ENCODE measurements around the gene SGCA. TPM values are rescaled to one million over a fixed set of nuclear protein-coding genes. Genes with fewer than 3 reads are reported as not detected.

Gene SGCA
- polyA plus RNA-seq, 4 donors = 0.48 to 1.5 (median 0.89) TPM

DNA sequence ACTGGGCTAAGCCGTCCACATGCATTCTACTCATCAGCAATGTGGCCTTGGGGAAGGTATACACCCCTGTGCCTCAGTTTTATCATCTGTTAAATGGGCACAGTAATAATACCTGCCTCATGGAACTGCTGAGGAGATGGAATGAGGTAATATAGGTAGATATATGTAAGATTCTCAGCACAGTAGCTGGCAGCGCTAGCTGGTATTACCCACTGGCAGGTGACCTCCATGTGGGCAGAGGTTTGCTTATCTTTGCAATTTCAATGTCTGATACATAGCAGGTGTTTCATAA is 1.2 kb upstream of the SGCA start:
- DNase-seq (ENCODE audit: low read depth in 4 of 4, low spot score in 3 of 4) = no peak

- DNase-seq (ENCODE audit: low read depth in 4 of 4, low spot score in 3 of 4) = no peak
Measured at GRCh38 chr17:50165066-50165465, 739 bp upstream of the SGCA start.

DNA sequence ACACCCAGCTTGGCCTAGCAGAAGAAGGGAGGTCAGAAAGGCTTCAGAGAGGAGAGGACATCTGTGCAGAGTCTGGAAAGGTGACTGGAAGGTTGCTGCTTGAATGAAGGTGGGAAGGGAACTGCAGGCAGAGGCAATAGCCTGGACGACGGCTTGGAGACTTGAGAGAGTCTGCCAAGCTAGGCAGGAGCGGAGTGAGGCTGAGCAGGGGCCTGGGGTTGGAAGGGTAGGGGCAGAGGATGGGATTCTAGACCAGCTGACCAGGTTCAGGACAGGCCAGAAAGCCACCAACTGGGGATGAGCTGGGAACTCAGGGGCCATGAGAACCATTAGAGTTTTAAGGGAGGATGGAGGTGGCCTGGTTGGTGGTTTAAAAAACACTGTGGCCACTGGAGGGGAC is 339 bp upstream of the SGCA start:
- no peak for DNase-seq (ENCODE audit: low read depth in 4 of 4, low spot score in 3 of 4)

DNA sequence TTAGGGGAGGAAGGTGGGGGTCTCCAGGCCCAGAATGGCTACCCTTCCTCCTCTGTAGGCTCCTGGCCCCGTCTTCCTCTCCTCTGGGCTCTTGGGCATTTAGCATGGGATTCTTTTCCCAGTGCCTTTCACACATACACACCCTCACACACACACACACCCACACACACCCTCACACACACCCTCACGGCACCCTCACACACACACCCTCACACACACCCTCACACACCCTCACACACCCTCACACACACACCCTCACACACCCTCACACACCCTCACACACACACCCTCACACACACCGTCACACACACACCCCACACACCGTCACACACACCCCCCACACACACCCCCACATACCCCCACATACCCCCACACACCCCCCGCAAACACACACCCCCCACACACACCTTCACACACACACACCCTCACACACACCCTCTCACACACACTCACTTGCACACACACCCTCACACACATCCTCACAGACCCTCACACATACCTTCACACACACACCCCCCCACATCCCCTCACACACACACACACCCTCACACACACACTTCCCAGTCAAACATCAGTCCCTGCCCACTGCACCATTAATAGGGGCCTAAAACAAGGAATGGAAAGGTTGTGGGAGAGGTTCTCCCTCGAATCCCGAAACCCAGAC is 845 bp downstream of the SGCA start:
- no peak for DNase-seq (ENCODE audit: low read depth in 4 of 4, low spot score in 3 of 4)

DNA sequence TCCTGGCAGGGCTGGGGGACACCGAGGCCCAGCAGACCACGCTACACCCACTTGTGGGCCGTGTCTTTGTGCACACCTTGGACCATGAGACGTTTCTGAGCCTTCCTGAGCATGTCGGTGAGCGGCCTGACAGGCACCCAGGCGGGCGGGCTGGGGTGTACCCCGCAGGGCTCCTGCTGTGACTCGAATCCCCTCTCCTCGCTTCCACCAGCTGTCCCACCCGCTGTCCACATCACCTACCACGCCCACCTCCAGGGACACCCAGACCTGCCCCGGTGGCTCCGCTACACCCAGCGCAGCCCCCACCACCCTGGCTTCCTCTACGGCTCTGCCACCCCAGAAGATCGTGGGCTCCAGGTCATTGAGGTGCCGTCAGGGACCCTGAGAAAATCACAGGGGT is 1.6 kb downstream of the SGCA start:
- DNase-seq (ENCODE audit: low read depth in 4 of 4, low spot score in 3 of 4) = no peak

GRCh38 chr17:50168319-50168718 is 2.5 kb downstream of the SGCA start:
- no peak for DNase-seq (ENCODE audit: low read depth in 4 of 4, low spot score in 3 of 4)

GRCh38 chr17:50169121-50169764 is 3.4 kb downstream of the SGCA start:
- DNase-seq (ENCODE audit: low read depth in 4 of 4, low spot score in 3 of 4) = no peak

DNA sequence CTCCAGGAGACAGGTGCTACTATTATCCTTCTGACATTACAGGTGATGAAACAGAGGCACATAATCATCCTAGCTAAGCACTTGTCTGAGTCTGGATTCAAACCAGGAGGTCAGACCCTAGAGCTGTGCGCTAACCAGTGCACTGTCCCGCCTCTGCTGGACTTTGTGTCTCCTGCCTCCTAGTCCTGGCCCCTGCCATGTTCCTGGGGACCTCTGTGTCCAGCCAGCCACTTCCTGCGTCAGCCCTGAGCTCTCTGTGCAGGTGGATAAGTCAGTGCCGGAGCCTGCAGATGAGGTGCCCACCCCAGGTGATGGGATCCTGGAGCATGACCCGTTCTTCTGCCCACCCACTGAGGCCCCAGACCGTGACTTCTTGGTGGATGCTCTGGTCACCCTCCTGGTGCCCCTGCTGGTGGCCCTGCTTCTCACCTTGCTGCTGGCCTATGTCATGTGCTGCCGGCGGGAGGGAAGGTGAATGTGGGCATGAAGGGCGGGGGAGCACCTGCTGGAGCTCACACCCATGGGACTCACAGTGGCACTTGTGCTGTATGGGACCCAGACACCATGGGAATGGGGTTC is 4.2 kb downstream of the SGCA start:
- DNase-seq (ENCODE audit: low read depth in 4 of 4, low spot score in 3 of 4) = no peak

GRCh38 chr17:50170662-50171370 is 5.0 kb downstream of the SGCA start:
- DNase-seq (ENCODE audit: low read depth in 4 of 4, low spot score in 3 of 4) = no peak

DNA sequence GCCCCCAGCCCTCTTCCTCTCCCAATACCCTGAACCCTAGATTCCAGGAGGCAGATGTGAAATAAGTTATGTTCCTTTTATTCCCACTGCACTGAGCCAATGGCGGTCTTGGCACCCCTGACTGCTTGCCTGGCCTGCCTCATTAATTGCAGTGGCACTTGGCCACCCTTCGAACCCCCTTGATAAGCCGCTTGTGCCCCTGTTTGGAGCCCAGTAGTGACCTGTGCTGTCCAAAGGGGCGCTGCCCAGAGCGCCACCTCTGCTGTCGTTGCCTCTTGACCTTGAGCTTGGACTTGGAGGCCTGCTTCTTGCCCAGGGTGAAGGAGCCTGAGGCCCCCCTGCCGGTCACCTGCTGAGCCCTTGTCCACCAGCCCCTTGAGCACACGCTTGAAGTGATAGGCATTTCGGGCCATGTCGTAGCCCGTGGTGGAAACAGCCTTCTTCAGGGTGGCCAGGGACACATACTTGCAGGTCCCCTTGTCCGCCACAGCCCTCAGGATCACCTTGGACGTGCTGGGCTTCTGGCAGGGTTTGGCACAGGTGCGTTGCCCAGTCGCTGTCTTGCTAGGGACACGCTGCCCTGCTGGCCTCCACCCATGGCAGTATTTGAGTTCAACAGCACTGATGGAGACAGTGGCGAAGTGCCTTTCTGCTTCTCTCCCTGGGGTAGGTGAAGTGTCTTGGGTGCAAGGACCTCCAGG is 5.7 kb downstream of the SGCA start:
- DNase-seq (ENCODE audit: low read depth in 4 of 4, low spot score in 3 of 4) = no peak

DNA sequence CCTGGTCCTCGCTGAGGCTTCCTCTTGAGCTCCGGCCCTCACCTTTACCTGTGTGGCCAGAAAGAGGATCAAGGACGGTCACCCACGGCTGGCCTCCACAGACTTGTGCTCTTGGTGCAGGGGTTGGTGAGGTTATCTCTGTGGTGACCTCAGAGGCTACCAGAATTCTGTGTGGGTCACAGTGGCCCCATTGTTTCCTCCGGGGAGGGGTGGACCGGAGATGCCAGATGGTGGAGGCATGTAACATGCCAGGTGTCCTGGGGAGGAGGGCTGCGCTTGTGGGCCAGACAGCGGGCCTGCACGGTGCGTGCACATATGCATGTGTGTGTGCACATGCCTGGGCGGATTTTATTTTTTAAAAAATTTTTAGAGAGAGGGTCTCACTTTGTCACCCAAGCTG is 6.3 kb downstream of the SGCA start:
- no peak for DNase-seq (ENCODE audit: low read depth in 4 of 4, low spot score in 3 of 4)

DNA sequence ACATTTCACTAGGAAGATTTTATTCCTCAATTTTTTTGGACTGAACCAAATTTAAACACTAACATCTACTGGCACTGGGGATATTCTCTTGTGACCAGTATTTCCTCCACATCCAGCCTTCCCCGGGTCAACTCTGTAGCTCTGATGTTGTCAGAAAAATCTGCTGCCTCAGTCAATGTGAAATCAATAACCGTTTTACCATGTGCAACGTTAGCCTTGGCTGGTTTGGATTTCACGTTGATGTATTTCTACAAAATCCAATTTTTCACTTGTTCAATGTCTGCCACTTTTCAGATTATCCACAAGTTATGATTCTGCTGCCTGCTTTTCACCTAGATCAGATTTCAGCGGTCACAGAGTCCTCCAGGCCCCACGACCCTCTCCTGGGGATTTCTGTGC is 7.1 kb downstream of the SGCA start:
- DNase-seq (ENCODE audit: low read depth in 4 of 4, low spot score in 3 of 4) = no peak

GRCh38 chr17:50173335-50173941 is 7.6 kb downstream of the SGCA start:
- no peak for DNase-seq (ENCODE audit: low read depth in 4 of 4, low spot score in 3 of 4)

GRCh38 chr17:50174444-50174843 is 8.6 kb downstream of the SGCA start:
- DNase-seq (ENCODE audit: low read depth in 4 of 4, low spot score in 3 of 4) = no peak

- DNase-seq (ENCODE audit: low read depth in 4 of 4, low spot score in 3 of 4) = no peak
Measured at GRCh38 chr17:50175035-50175807, 9.4 kb downstream of the SGCA start.

GRCh38 chr17:50176559-50177357 is 11.0 kb downstream of the SGCA start:
- no peak for DNase-seq (ENCODE audit: low read depth in 4 of 4, low spot score in 3 of 4)

DNA sequence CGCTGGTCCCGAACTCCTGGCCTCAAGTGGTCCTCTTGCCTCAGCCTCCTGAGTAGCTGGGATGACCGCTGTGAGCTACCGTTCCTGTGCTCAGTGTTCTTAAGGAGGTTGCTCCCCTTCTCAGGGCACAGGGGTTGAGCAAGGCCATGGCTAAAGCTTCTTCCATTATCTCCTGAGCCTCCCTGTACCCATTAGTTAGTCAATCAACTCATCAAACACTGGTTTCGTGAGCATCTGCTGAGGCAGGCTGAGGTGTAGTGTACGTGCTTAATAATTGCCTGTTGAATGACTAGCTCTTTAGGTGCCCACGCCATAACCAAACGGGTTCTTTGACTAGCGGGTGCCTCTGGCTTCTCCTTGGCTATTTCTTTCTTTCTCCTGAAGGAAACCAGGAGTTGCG is 11.7 kb downstream of the SGCA start:
- DNase-seq (ENCODE audit: low read depth in 4 of 4, low spot score in 3 of 4) = no peak

- no peak for DNase-seq (ENCODE audit: low read depth in 4 of 4, low spot score in 3 of 4)
Measured at GRCh38 chr17:50177983-50178834, 12.4 kb downstream of the SGCA start.
